ENCODE data around the gene TENT5C. TPM values are rescaled to one million over a fixed set of nuclear protein-coding genes. Genes with fewer than 3 reads are reported as not detected.

TENT5C gene
- polyA plus RNA-seq, 2 donors, result 0.20 to 0.29 TPM

DNA sequence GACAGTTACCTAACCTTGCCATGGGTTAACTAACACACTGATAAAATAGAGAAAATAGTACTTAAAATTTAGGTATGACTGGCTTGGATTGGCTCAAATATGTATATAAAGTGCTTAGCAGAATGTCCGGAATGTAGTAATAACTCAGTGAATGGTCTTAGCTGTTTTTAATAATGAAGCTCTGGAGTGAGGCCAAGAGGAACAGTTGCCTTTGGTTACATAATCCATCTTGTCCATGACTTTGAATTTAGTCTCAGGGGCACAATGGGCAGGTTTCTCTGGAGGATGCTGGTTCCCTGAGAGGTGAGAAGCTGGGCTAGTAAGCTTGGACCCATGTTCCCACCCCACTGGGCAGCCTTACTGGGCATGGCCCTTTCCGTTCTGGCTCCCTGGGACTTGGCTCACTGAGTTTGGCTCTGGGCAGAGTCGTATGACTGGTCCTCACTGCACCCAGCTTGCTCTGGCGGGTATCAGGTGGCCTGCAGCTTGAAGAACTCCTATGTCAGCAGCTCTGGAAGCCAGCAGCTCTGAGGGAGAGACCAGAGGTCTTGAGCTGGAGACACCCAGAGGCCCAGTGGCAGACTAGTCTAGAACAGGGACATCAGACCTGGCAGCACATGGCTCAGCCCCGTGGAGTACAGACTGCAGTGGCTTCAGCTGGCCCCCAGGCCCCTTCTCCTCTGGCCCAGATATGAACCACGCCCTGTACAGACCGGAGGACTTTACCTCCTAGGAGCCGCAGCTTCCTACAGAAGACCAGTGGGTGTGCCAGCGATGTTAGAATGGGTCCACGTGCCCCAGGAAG, 40.4 kb downstream of the TENT5C start:
- Histone ChIP-seq H3K27me3 (ENCODE audit: control insufficient read depth in 1 of 2, insufficient read depth in 2 of 2, low read length in 2 of 2) (no peaks in the 10 kb centered on the region), H3K27ac (ENCODE audit: low read depth in 2 of 2, low read length in 1 of 2) (no peak overlapping the region)

DNA sequence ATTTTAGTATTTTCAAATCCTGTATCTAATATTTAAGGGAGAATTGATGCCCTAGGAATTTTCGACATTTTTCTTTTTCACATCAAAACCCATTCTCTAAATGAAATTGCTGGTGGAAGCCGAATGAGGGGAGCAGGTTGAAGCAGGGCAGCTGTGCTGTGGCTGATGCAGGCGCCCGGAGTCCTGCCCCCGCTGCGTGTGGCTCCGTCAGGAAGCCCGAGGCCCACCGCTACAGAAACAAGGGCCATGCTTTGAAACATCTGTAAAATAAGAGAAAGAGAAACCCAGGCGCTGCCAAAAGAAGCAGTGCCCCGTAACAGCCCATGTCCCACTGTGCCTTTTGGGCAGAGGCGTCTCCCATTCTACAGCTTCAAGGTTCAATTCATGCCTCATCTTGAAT, 41.1 kb downstream of the TENT5C start:
- no peak overlapping the region for H3K27ac ChIP-seq (ENCODE audit: low read depth in 2 of 2, low read length in 1 of 2)
- H3K36me3 ChIP-seq (ENCODE audit: control insufficient read depth in 2 of 2, insufficient read depth in 2 of 2, low read length in 1 of 2), result no peaks in the 10 kb centered on the region
- no peak overlapping the region for H3K4me3 ChIP-seq (ENCODE audit: low read depth in 1 of 2, low read length in 2 of 2)
- no peaks in the 10 kb centered on the region for H3K4me1 ChIP-seq (ENCODE audit: control insufficient read depth in 2 of 2, insufficient read depth in 2 of 2, low read length in 1 of 2)
- 93 to 94% methylated on average over 12 of the region's 12 CpGs for WGBS, 2 donors
- no peaks in the 10 kb centered on the region for H3K9me3 ChIP-seq (ENCODE audit: control insufficient read depth in 2 of 2, insufficient read depth in 1 of 2, low read depth in 1 of 2, low read length in 1 of 2)
- no peaks in the 10 kb centered on the region for H3K27me3 ChIP-seq (ENCODE audit: control insufficient read depth in 1 of 2, insufficient read depth in 2 of 2, low read length in 2 of 2)

More for the DNA sequence above, 40.4 kb downstream of the TENT5C start:
- no peaks in the 10 kb centered on the region for H3K4me1 ChIP-seq (ENCODE audit: control insufficient read depth in 2 of 2, insufficient read depth in 2 of 2, low read length in 1 of 2)
- H3K9me3 ChIP-seq (ENCODE audit: control insufficient read depth in 2 of 2, insufficient read depth in 1 of 2, low read depth in 1 of 2, low read length in 1 of 2), result no peaks in the 10 kb centered on the region
- H3K36me3 ChIP-seq (ENCODE audit: control insufficient read depth in 2 of 2, insufficient read depth in 2 of 2, low read length in 1 of 2), result no peaks in the 10 kb centered on the region
- H3K4me3 ChIP-seq (ENCODE audit: low read depth in 1 of 2, low read length in 2 of 2), result no peak overlapping the region
- whole genome bisulfite sequencing, 2 donors, result 73 to 83% methylated on average over 10 of the region's 10 CpGs

DNA sequence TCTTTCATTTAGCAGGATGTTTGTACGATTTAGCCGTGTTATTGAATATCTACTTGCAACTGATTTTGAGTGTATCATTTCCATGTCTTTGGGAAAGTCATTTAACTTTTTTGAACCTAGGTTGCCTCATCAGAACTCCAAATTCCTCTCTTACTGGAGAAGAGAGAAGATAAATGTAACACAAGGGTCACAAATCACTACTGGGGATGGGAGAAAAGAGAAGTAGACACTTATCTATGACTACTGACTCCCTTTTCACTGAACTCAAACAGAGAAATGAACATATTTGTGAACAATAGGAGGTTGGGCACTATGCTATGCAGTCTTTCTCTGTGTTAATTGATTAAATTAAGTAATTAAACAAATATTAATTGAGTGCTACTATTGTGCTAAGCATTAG, 42.2 kb downstream of the TENT5C start:
- H3K27me3 ChIP-seq (ENCODE audit: control insufficient read depth in 1 of 2, insufficient read depth in 2 of 2, low read length in 2 of 2), result no peaks in the 10 kb centered on the region
- no peaks in the 10 kb centered on the region for H3K9me3 ChIP-seq (ENCODE audit: control insufficient read depth in 2 of 2, insufficient read depth in 1 of 2, low read depth in 1 of 2, low read length in 1 of 2)
- WGBS, 2 donors, result 66 to 89% methylated on average over 2 of the region's 2 CpGs

DNA sequence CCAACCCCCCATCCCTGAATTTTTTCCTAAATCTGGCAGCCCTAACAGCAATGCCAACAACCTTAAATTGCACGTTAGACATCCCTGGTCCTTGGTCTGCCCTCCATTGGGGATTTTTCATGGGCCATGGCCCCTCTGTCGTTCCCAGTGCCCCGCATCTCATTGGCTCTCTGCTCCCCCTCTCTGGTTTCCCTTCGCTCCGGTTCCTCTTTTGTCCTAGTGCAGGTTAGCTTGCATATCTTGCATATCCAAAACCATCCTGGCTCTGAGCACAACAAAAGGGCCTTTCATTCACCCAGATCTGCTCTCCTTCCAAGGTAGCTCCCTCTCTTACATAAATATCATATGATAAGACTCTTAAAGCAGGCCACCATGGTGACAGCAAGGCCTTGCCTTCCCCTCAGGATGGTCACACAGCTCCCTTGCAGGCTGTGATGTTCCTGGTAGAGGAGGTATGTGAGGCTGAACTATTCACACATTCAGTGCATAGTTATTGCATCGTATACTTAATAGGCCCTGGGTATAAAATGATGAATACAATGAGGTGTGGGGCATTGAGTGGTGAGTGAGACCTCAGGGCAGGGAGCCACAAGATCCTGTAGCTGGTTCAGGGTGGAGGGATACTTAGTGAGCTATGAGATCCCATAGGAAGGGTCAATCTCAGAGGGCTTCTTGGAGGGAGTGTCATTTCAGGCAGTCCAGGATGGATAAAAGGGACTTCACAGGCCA, 45.2 kb downstream of the TENT5C start:
- no peaks in the 10 kb centered on the region for H3K9me3 ChIP-seq (ENCODE audit: control insufficient read depth in 2 of 2, insufficient read depth in 1 of 2, low read depth in 1 of 2, low read length in 1 of 2)
- H3K4me3 ChIP-seq (ENCODE audit: low read depth in 1 of 2, low read length in 2 of 2), result no peak overlapping the region
- H3K4me1 ChIP-seq (ENCODE audit: control insufficient read depth in 2 of 2, insufficient read depth in 2 of 2, low read length in 1 of 2), result peaks cover 0 to 4% of the 10 kb centered on the region in 2 donors
- no peaks in the 10 kb centered on the region for H3K36me3 ChIP-seq (ENCODE audit: control insufficient read depth in 2 of 2, insufficient read depth in 2 of 2, low read length in 1 of 2)
- H3K27ac ChIP-seq (ENCODE audit: low read depth in 2 of 2, low read length in 1 of 2), result no peak overlapping the region
- no peaks in the 10 kb centered on the region for H3K27me3 ChIP-seq (ENCODE audit: control insufficient read depth in 1 of 2, insufficient read depth in 2 of 2, low read length in 2 of 2)
- WGBS, 2 donors, result 83 to 89% methylated on average over 6 of the region's 6 CpGs

More for the DNA sequence above, 42.2 kb downstream of the TENT5C start:
- H3K4me1 ChIP-seq (ENCODE audit: control insufficient read depth in 2 of 2, insufficient read depth in 2 of 2, low read length in 1 of 2), result no peaks in the 10 kb centered on the region
- no peaks in the 10 kb centered on the region for H3K36me3 ChIP-seq (ENCODE audit: control insufficient read depth in 2 of 2, insufficient read depth in 2 of 2, low read length in 1 of 2)
- H3K4me3 ChIP-seq (ENCODE audit: low read depth in 1 of 2, low read length in 2 of 2), result no peak overlapping the region
- H3K27ac ChIP-seq (ENCODE audit: low read depth in 2 of 2, low read length in 1 of 2), result no peak overlapping the region

DNA sequence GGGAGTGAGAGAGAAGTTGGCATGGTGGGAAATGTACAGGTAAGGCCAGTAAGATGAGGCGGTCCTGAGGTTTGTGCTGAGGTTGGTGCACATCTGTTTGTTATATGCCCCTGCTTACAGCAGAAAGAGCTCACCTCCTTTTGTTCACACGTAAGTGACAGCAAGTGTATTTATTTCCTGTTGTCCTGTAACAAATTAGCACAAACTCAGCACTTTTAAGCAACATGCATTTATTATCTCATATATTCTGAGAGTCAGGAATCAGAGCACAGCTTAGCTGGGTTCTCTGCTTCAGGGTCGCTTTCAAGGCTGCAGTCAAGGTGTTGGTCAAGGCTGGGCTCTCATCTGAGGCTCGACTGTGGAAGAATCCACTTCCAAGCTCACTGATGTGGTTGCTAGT, 45.8 kb downstream of the TENT5C start:
- WGBS, 2 donors, result 89 to 93% methylated on average over 4 of the region's 4 CpGs
- H3K36me3 ChIP-seq (ENCODE audit: control insufficient read depth in 2 of 2, insufficient read depth in 2 of 2, low read length in 1 of 2), result no peaks in the 10 kb centered on the region
- H3K27me3 ChIP-seq (ENCODE audit: control insufficient read depth in 1 of 2, insufficient read depth in 2 of 2, low read length in 2 of 2), result no peaks in the 10 kb centered on the region

DNA sequence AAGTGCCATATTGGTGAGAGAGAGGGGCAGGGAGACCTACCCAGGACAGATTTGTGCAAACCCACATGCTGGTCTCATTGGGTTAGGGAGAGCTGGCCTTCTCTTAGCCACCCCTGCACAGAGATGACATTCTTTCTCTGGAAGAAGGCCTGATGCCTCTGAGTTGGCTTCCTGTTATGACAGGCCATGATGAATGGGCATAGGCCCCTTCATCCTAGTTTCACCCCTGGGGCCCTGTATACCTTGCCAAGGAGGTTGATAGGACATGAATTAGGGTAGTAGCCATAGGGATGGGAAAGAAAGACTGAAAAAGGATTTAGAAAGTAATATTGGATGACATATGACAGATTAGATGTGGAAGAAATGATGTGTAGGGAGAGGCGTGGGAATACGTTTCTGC, 46.6 kb downstream of the TENT5C start:
- Histone ChIP-seq H3K4me1 (ENCODE audit: control insufficient read depth in 2 of 2, insufficient read depth in 2 of 2, low read length in 1 of 2) (peaks cover 0 to 4% of the 10 kb centered on the region in 2 donors), H3K4me3 (ENCODE audit: low read depth in 1 of 2, low read length in 2 of 2) (no peak overlapping the region), H3K27ac (ENCODE audit: low read depth in 2 of 2, low read length in 1 of 2) (no peak overlapping the region), H3K9me3 (ENCODE audit: control insufficient read depth in 2 of 2, insufficient read depth in 1 of 2, low read depth in 1 of 2, low read length in 1 of 2) (no peaks in the 10 kb centered on the region), H3K27me3 (ENCODE audit: control insufficient read depth in 1 of 2, insufficient read depth in 2 of 2, low read length in 2 of 2) (no peaks in the 10 kb centered on the region), H3K36me3 (ENCODE audit: control insufficient read depth in 2 of 2, insufficient read depth in 2 of 2, low read length in 1 of 2) (no peaks in the 10 kb centered on the region)
- 89 to 95% methylated on average over 2 of the region's 2 CpGs for WGBS, 2 donors

More for the DNA sequence above, 45.8 kb downstream of the TENT5C start:
- peaks cover 0 to 4% of the 10 kb centered on the region in 2 donors for H3K4me1 ChIP-seq (ENCODE audit: control insufficient read depth in 2 of 2, insufficient read depth in 2 of 2, low read length in 1 of 2)
- no peak overlapping the region for H3K4me3 ChIP-seq (ENCODE audit: low read depth in 1 of 2, low read length in 2 of 2)
- H3K9me3 ChIP-seq (ENCODE audit: control insufficient read depth in 2 of 2, insufficient read depth in 1 of 2, low read depth in 1 of 2, low read length in 1 of 2), result no peaks in the 10 kb centered on the region
- H3K27ac ChIP-seq (ENCODE audit: low read depth in 2 of 2, low read length in 1 of 2), result no peak overlapping the region

DNA sequence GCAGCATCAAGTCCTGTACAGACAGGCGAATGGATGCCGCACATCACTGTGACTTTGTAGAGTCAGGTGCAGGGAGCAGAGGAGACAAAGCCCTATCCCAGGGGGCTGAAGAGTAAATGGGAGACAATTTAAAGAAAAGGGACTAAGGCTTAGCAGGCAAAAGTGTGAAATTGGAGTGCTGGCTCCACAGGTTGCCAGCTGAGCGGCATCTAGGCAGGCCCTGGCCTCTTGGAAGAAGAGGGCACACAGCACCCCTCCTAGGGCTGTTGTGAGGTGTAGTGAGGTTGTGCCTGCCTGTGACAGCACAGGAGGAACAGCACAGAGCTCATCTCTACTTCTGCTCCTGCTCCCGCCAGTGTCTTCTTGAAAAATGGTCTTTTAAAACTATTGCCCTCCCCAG, 47.3 kb downstream of the TENT5C start:
- 94 to 100% methylated on average over 4 of the region's 4 CpGs for WGBS, 2 donors
- Histone ChIP-seq H3K4me1 (ENCODE audit: control insufficient read depth in 2 of 2, insufficient read depth in 2 of 2, low read length in 1 of 2) (peaks cover 0 to 7% of the 10 kb centered on the region in 2 donors), H3K27me3 (ENCODE audit: control insufficient read depth in 1 of 2, insufficient read depth in 2 of 2, low read length in 2 of 2) (no peaks in the 10 kb centered on the region), H3K27ac (ENCODE audit: low read depth in 2 of 2, low read length in 1 of 2) (no peak overlapping the region), H3K4me3 (ENCODE audit: low read depth in 1 of 2, low read length in 2 of 2) (no peak overlapping the region), H3K9me3 (ENCODE audit: control insufficient read depth in 2 of 2, insufficient read depth in 1 of 2, low read depth in 1 of 2, low read length in 1 of 2) (no peaks in the 10 kb centered on the region), H3K36me3 (ENCODE audit: control insufficient read depth in 2 of 2, insufficient read depth in 2 of 2, low read length in 1 of 2) (no peaks in the 10 kb centered on the region)

DNA sequence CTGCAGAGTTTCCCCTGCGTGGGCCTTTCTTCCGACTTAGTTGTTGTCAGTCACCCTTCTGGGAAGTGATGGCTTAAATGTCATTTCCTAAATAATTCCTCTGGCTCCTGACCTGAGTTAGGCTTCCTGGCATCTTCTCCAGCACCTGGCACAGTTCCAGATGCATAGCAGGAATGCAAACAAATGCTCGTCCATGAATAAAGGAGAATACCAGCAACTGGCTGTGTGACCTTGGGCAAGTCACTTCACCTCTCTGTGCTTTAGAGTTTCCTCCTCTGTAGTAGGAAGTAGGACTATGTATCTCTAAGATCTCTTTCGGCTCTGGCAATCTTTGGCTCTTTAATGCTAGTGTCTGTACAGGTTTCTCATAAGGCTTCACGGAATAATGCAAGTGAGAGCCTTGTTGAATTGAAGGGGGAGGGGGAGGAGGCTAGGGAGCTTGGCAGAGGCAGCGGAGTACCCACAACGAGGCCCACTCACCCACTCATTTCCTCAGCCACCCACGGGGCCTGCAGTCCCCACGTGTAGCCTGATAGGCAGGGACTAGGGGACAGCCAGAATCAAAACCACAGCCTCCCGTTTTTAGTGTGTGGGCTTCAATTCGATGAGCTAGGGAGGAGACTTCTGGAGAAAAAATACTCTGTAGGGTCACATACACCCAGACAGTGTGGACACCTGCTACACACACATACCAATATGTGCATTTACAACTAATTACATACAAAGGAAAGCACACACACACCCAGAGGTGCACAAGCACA, 48.1 kb downstream of the TENT5C start:
- 50 to 61% methylated on average over 11 of the region's 11 CpGs for WGBS, 2 donors
- no peaks in the 10 kb centered on the region for H3K27me3 ChIP-seq (ENCODE audit: control insufficient read depth in 1 of 2, insufficient read depth in 2 of 2, low read length in 2 of 2)
- no peaks in the 10 kb centered on the region for H3K9me3 ChIP-seq (ENCODE audit: control insufficient read depth in 2 of 2, insufficient read depth in 1 of 2, low read depth in 1 of 2, low read length in 1 of 2)
- no peaks in the 10 kb centered on the region for H3K36me3 ChIP-seq (ENCODE audit: control insufficient read depth in 2 of 2, insufficient read depth in 2 of 2, low read length in 1 of 2)
- no peak overlapping the region for H3K27ac ChIP-seq (ENCODE audit: low read depth in 2 of 2, low read length in 1 of 2)
- H3K4me3 ChIP-seq (ENCODE audit: low read depth in 1 of 2, low read length in 2 of 2), result no peak overlapping the region
- peaks cover 2 to 9% of the 10 kb centered on the region in 2 donors for H3K4me1 ChIP-seq (ENCODE audit: control insufficient read depth in 2 of 2, insufficient read depth in 2 of 2, low read length in 1 of 2)

DNA sequence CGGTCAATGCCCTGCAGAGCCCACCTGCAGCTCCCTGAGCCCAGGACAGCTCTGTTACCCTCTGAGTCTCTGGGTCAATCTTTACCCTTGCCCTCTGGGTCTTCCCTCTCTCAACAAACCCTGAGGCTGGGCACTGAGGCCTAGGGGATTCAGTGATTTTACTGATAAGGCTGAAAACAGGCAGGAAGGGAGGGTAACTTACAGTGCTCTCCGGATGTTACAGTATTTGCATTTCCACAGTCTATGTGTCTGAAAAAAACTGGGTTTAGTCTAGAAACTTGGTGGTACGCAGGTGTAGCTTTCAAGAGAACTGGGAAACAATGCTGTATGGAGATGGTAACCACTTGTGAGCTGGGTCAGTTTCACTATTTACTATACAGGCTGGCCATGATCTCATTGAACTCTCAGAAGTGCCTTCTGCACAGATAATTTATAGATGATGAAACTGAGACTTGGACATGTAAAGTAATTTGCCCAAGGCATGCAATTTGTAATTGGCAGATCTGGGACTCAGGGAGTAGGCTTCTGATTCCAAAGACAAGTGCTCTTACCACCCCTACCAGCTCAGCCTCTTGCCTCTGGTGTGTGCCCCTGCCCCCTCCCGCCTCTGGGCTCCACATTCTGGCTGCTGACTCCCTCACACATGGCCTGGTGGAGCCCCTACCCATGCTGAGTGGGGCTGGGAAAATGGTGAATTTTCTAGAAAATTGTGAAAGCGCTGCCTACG, 48.8 kb downstream of the TENT5C start:
- no peak overlapping the region for H3K27ac ChIP-seq (ENCODE audit: low read depth in 2 of 2, low read length in 1 of 2)
- 60 to 63% methylated on average over 6 of the region's 6 CpGs for WGBS, 2 donors

More for the DNA sequence above, 48.8 kb downstream of the TENT5C start:
- Histone ChIP-seq H3K9me3 (ENCODE audit: control insufficient read depth in 2 of 2, insufficient read depth in 1 of 2, low read depth in 1 of 2, low read length in 1 of 2) (no peaks in the 10 kb centered on the region), H3K27me3 (ENCODE audit: control insufficient read depth in 1 of 2, insufficient read depth in 2 of 2, low read length in 2 of 2) (no peaks in the 10 kb centered on the region), H3K36me3 (ENCODE audit: control insufficient read depth in 2 of 2, insufficient read depth in 2 of 2, low read length in 1 of 2) (no peaks in the 10 kb centered on the region), H3K4me1 (ENCODE audit: control insufficient read depth in 2 of 2, insufficient read depth in 2 of 2, low read length in 1 of 2) (peaks cover 2 to 12% of the 10 kb centered on the region in 2 donors), H3K4me3 (ENCODE audit: low read depth in 1 of 2, low read length in 2 of 2) (no peak overlapping the region)
